Iris pigment epithelial cell (primary cell): ENCODE measurements around the gene ASAP2.

Experiments used
- DNase-seq: peaks from one replicate; pipeline ENCODE4 v3.0.0-alpha.2; 2011; ENCODE audit warnings: low read depth

The ASAP2 gene

GRCh38 chr2:9430316-9431293, 224.0 kb downstream of the ASAP2 start:
- DNase-seq: peak; percentile 66

GRCh38 chr2:9434489-9434888, 227.9 kb downstream of the ASAP2 start:
- no peak for DNase-seq

- peak; percentile 63 for DNase-seq
Measured at GRCh38 chr2:9439536-9439935, 232.9 kb downstream of the ASAP2 start.

- DNase-seq: peak; percentile 88
Measured at GRCh38 chr2:9440058-9440727, 233.6 kb downstream of the ASAP2 start.

GRCh38 chr2:9441556-9441955, 234.9 kb downstream of the ASAP2 start:
- DNase-seq: peak; percentile 7

GRCh38 chr2:9443526-9443925, 236.9 kb downstream of the ASAP2 start:
- no peak for DNase-seq

- no peak for DNase-seq
Measured at GRCh38 chr2:9445089-9445488, 238.5 kb downstream of the ASAP2 start.

- no peak for DNase-seq
Measured at GRCh38 chr2:9451231-9451630, 244.6 kb downstream of the ASAP2 start.
